Measurements from ENCODE around the gene RND2. TPM values are rescaled to one million over a fixed set of nuclear protein-coding genes. Genes with fewer than 3 reads are reported as not detected.

RND2 gene
- total RNA-seq, 3 donors from 2014 or later: 0.16 to 2.0 (median 1.3) TPM

GRCh38 chr17:43025766-43026537 lies 921 bp downstream of the RND2 start:
- Histone ChIP-seq H3K4me1 (no peaks in the 10 kb centered on the region), H3K27ac (peak overlapping the region; percentile 88), H3K27me3 (no peaks in the 10 kb centered on the region), H3K9me3 (no peaks in the 10 kb centered on the region), H3K36me3 (no peaks in the 10 kb centered on the region), H3K4me3 (peak overlapping the region in 2 of 3 donors; percentile 64 to 70)
- intact Hi-C loops (cut with DNase I; ENCODE audit: low total_unique reads): no loop called here
- DNase-seq (ENCODE audit: low spot score in 2 of 2): no peak
- no peak for TF ChIP-seq POLR2AphosphoS5 (IDR thresholded peaks at IDR 0.05)
- no peak for TF ChIP-seq POLR2A (IDR thresholded peaks at IDR 0.05)
- TF ChIP-seq, protein P1, sequence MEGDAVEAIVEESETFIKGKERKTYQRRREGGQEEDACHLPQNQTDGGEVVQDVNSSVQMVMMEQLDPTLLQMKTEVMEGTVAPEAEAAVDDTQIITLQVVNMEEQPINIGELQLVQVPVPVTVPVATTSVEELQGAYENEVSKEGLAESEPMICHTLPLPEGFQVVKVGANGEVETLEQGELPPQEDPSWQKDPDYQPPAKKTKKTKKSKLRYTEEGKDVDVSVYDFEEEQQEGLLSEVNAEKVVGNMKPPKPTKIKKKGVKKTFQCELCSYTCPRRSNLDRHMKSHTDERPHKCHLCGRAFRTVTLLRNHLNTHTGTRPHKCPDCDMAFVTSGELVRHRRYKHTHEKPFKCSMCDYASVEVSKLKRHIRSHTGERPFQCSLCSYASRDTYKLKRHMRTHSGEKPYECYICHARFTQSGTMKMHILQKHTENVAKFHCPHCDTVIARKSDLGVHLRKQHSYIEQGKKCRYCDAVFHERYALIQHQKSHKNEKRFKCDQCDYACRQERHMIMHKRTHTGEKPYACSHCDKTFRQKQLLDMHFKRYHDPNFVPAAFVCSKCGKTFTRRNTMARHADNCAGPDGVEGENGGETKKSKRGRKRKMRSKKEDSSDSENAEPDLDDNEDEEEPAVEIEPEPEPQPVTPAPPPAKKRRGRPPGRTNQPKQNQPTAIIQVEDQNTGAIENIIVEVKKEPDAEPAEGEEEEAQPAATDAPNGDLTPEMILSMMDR (IDR thresholded peaks at IDR 0.05): no peak

GRCh38 chr17:43026595-43026994 lies 1.6 kb downstream of the RND2 start:
- Histone ChIP-seq H3K4me3 (no peak overlapping the region), H3K9me3 (no peaks in the 10 kb centered on the region), H3K27me3 (no peaks in the 10 kb centered on the region), H3K36me3 (no peaks in the 10 kb centered on the region), H3K4me1 (no peaks in the 10 kb centered on the region), H3K27ac (no peak overlapping the region)
- no peak for TF ChIP-seq POLR2AphosphoS5 (IDR thresholded peaks at IDR 0.05)
- no peak for TF ChIP-seq POLR2A (IDR thresholded peaks at IDR 0.05)
- TF ChIP-seq, protein P1 (IDR thresholded peaks at IDR 0.05): no peak
- no peak for DNase-seq (ENCODE audit: low spot score in 2 of 2)
- intact Hi-C loops (cut with DNase I; ENCODE audit: low total_unique reads): no loop called here

GRCh38 chr17:43027091-43028032 lies 2.3 kb downstream of the RND2 start:
- TF ChIP-seq POLR2AphosphoS5 (IDR thresholded peaks at IDR 0.05) (no peak), POLR2A (IDR thresholded peaks at IDR 0.05) (no peak)
- TF ChIP-seq, protein P1 (IDR thresholded peaks at IDR 0.05): no peak
- DNase-seq (ENCODE audit: low spot score in 2 of 2): no peak

GRCh38 chr17:43028221-43028861 lies 3.3 kb downstream of the RND2 start:
- DNase-seq (ENCODE audit: low spot score in 2 of 2): no peak
- TF ChIP-seq POLR2A (IDR thresholded peaks at IDR 0.05) (no peak), POLR2AphosphoS5 (IDR thresholded peaks at IDR 0.05) (no peak)
- H3K4me3 ChIP-seq: no peak overlapping the region
- no peaks in the 10 kb centered on the region for H3K4me1 ChIP-seq
- intact Hi-C loops (cut with DNase I; ENCODE audit: low total_unique reads): no loop called here
- H3K27me3 ChIP-seq: no peaks in the 10 kb centered on the region
- H3K9me3 ChIP-seq: no peaks in the 10 kb centered on the region
- H3K36me3 ChIP-seq: no peaks in the 10 kb centered on the region
- H3K27ac ChIP-seq: no peak overlapping the region

More at GRCh38 chr17:43027091-43028032, 2.3 kb downstream of the RND2 start:
- intact Hi-C loops (cut with DNase I; ENCODE audit: low total_unique reads): no loop called here
- no peaks in the 10 kb centered on the region for H3K36me3 ChIP-seq
- H3K4me1 ChIP-seq: no peaks in the 10 kb centered on the region
- no peak overlapping the region for H3K4me3 ChIP-seq
- H3K27me3 ChIP-seq: no peaks in the 10 kb centered on the region
- no peaks in the 10 kb centered on the region for H3K9me3 ChIP-seq
- no peak overlapping the region for H3K27ac ChIP-seq

- H3K27me3 ChIP-seq: no peaks in the 10 kb centered on the region
- H3K9me3 ChIP-seq: no peaks in the 10 kb centered on the region
- no peaks in the 10 kb centered on the region for H3K36me3 ChIP-seq
- intact Hi-C loops (cut with DNase I; ENCODE audit: low total_unique reads): no loop called here
- no peak overlapping the region for H3K27ac ChIP-seq
- DNase-seq (ENCODE audit: low spot score in 2 of 2): no peak
- H3K4me1 ChIP-seq: no peaks in the 10 kb centered on the region
- TF ChIP-seq, protein P1 (IDR thresholded peaks at IDR 0.05): no peak
- TF ChIP-seq POLR2AphosphoS5 (IDR thresholded peaks at IDR 0.05) (no peak), POLR2A (IDR thresholded peaks at IDR 0.05) (no peak)
- H3K4me3 ChIP-seq: no peak overlapping the region
These were observed 5.2 kb downstream of the RND2 start for GRCh38 chr17:43030137-43030767.

Data from breast epithelium (tissue), 4 donors.